ENCODE results near the gene AZGP1.

GRCh38 chr7:100022621-100023020, 46.8 kb upstream of the AZGP1 start:
- TF ChIP-seq CTCF (IDR thresholded peaks at IDR 0.05), result no peak
- TF ChIP-seq POLR2AphosphoS5 (IDR thresholded peaks at IDR 0.05), result no peak
- TF ChIP-seq POLR2A (IDR thresholded peaks at IDR 0.05), result no peak
